Neural cell (in vitro differentiated cells): ENCODE results near the gene TBC1D10A. TPM values are rescaled to one million over a fixed set of nuclear protein-coding genes. Genes with fewer than 3 reads are reported as not detected.

Source experiments
- H2AFZ ChIP-seq: fragments of 200-600, 300-800 bp; sonication (generic), shearing (Covaris generic); 2 replicates; pipeline ENCODE4 v1.6.0; 2014; ENCODE audit warnings: low read depth, mild to moderate bottlenecking, antibody characterized with exemption, low read length, moderate library complexity
- H3F3A ChIP-seq: fragments of 200-600 bp; shearing (Covaris generic); 2 replicates; pipeline ENCODE4 v1.6.1; 2016; ENCODE audit warnings: mild to moderate bottlenecking, moderate library complexity, mixed read lengths, antibody characterized with exemption, low read length; ENCODE audit not compliant: insufficient read depth, poor library complexity, severe bottlenecking
- H3K27ac ChIP-seq: fragments of 200-600, 300-800 bp; sonication (generic), shearing (Covaris generic); 2 replicates; pipeline ENCODE4 v1.5.1; 2014; ENCODE audit warnings: mild to moderate bottlenecking, low read length, moderate library complexity
- H3K27me3 ChIP-seq: fragments of 300-800, 200-600 bp; sonication (generic), shearing (Covaris generic); 2 replicates; pipeline ENCODE4 v1.6.0; 2014; ENCODE audit warnings: mild to moderate bottlenecking, low read depth, low read length, moderate library complexity; ENCODE audit not compliant: insufficient read depth
- H3K36me3 ChIP-seq: fragments of 300-800, 200-600 bp; sonication (generic), shearing (Covaris generic); 2 replicates; pipeline ENCODE4 v1.5.1; 2014; ENCODE audit warnings: mild to moderate bottlenecking, antibody characterized with exemption, low read length, moderate library complexity; ENCODE audit not compliant: insufficient read depth
- H3K4me2 ChIP-seq: fragments of 300-800, 200-600 bp; sonication (generic), shearing (Covaris generic); 2 replicates; pipeline ENCODE4 v1.6.0; 2014; ENCODE audit warnings: mild to moderate bottlenecking, low read length
- H3K4me3 ChIP-seq: fragments of 300-800, 200-600 bp; sonication (generic), shearing (Covaris generic); 2 replicates; pipeline ENCODE4 v1.5.1; 2014; ENCODE audit warnings: mild to moderate bottlenecking, low read length, moderate library complexity
- H3K79me2 ChIP-seq: fragments of 200-600 bp; shearing (Covaris generic); replicated peaks from 2 replicates; pipeline ENCODE4 v1.6.0; 2014; ENCODE audit warnings: mild to moderate bottlenecking, low read length, moderate library complexity; ENCODE audit not compliant: insufficient read depth
- H3K9ac ChIP-seq: fragments of 300-800, 200-600 bp; sonication (generic), shearing (Covaris generic); 2 replicates; pipeline ENCODE4 v1.6.1; 2016; ENCODE audit warnings: mild to moderate bottlenecking, low read length, mixed read lengths
- H3K9me2 ChIP-seq: fragments of 200-600 bp; shearing (Covaris generic); 2 replicates; pipeline ENCODE4 v1.6.1; 2016; ENCODE audit warnings: mild to moderate bottlenecking, low read length, mixed read lengths; ENCODE audit not compliant: insufficient read depth
- H3K9me3 ChIP-seq: fragments of 200-600, 300-800 bp; sonication (generic), shearing (Covaris generic); 2 replicates; pipeline ENCODE4 v1.6.1; 2016; ENCODE audit warnings: mild to moderate bottlenecking, mixed run types, low read length, moderate library complexity, mixed read lengths
- H4K20me1 ChIP-seq: fragments of 200-600 bp; shearing (Covaris generic); 2 replicates; pipeline ENCODE4 v1.6.1; 2016; ENCODE audit warnings: mild to moderate bottlenecking, mixed run types; ENCODE audit not compliant: insufficient read depth
- EP300 ChIP-seq: fragments of 450-650 bp; conservative IDR thresholded peaks from 2 replicates; pipeline ENCODE4 v1.6.1; 2014; ENCODE audit warnings: antibody characterized with exemption, mild to moderate bottlenecking, moderate library complexity; ENCODE audit not compliant: poor library complexity, severe bottlenecking
- EZH2 ChIP-seq: fragments of 200-600, 300-800 bp; shearing (Covaris generic), sonication (generic); IDR thresholded peaks from 2 replicates; pipeline ENCODE4 v1.6.1; 2014; ENCODE audit warnings: antibody characterized with exemption, low read length, borderline replicate concordance, mild to moderate bottlenecking; ENCODE audit not compliant: insufficient read depth, poor library complexity, severe bottlenecking
- MXI1 ChIP-seq: fragments of 450-650 bp; conservative IDR thresholded peaks from 2 replicates; pipeline ENCODE4 v1.6.1; 2014; ENCODE audit warnings: antibody characterized with exemption, mild to moderate bottlenecking; ENCODE audit not compliant: poor library complexity, severe bottlenecking
- POLR2AphosphoS5 ChIP-seq: IDR thresholded peaks from 2 replicates; pipeline ENCODE4 v1.6.1; 2012
- RAD21 ChIP-seq: fragments of 450-650 bp; conservative IDR thresholded peaks from 2 replicates; pipeline ENCODE4 v1.6.1; 2014; ENCODE audit warnings: antibody characterized with exemption, mild to moderate bottlenecking, moderate library complexity
- SMC3 ChIP-seq: fragments of 450-650 bp; conservative IDR thresholded peaks from 2 replicates; pipeline ENCODE4 v1.6.1; 2014; ENCODE audit warnings: antibody characterized with exemption, mild to moderate bottlenecking, moderate library complexity; ENCODE audit not compliant: poor library complexity
- TAF1 ChIP-seq: IDR thresholded peaks from 2 replicates; pipeline ENCODE4 v1.6.1; 2012; ENCODE audit warnings: low read depth
- polyA plus RNA-seq: library from polyadenylated mRNA; depleted of rRNA; stranded (reverse); fragments of >200 nt; gene quantifications from 2 replicates; pipeline ENCODE4 v1.2.3, GENCODE V29; 2014
- TF ChIP-seq, protein P1 (sequence below): fragments of 450-650 bp; IDR thresholded peaks from 2 replicates; pipeline ENCODE4 v1.5.1; 2014; ENCODE audit warnings: antibody characterized with exemption, mild to moderate bottlenecking, moderate library complexity; ENCODE audit not compliant: poor library complexity, severe bottlenecking
- TF ChIP-seq, protein P2 (sequence below): IDR thresholded peaks from 2 replicates; pipeline ENCODE4 v1.6.1; 2012; ENCODE audit warnings: borderline replicate concordance

TBC1D10A gene
- polyA plus RNA-seq, 1 donor from 2014 or later, result 11.9 TPM

DNA sequence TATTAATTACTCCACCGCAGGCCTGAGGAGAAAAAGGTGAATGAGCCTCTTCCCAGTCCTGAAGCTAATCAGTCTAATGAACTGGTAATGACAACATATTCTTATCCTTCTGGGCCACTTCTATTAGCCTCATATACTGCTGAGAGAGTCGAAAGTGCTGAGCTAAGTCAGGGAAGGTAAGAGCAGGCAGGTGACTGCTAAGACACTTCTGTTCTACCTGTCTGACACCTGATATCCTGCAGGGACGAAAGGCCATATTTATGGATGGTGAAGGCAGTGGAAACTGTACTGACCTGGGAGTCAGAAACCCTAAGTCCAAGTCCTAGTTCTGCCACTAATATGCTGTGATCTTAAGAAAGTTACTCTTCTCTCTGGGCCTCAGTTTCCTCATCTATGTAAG lies 3.5 kb downstream of the TBC1D10A start:
- no peaks in the 10 kb centered on the region for H3F3A ChIP-seq
- H3K9me2 ChIP-seq, result no peaks in the 10 kb centered on the region
- no peaks in the 10 kb centered on the region for H3K27me3 ChIP-seq
- no peaks in the 10 kb centered on the region for H3K79me2 ChIP-seq
- H2AFZ ChIP-seq, result no peak overlapping the region
- no peak overlapping the region for H3K4me2 ChIP-seq
- H3K4me3 ChIP-seq, result no peak overlapping the region
- H3K27ac ChIP-seq, result no peak overlapping the region
- no peaks in the 10 kb centered on the region for H3K36me3 ChIP-seq
- no peak overlapping the region for H3K9ac ChIP-seq
- H3K9me3 ChIP-seq, result no peaks in the 10 kb centered on the region
- H4K20me1 ChIP-seq, result no peaks in the 10 kb centered on the region
- TF ChIP-seq, protein P1, sequence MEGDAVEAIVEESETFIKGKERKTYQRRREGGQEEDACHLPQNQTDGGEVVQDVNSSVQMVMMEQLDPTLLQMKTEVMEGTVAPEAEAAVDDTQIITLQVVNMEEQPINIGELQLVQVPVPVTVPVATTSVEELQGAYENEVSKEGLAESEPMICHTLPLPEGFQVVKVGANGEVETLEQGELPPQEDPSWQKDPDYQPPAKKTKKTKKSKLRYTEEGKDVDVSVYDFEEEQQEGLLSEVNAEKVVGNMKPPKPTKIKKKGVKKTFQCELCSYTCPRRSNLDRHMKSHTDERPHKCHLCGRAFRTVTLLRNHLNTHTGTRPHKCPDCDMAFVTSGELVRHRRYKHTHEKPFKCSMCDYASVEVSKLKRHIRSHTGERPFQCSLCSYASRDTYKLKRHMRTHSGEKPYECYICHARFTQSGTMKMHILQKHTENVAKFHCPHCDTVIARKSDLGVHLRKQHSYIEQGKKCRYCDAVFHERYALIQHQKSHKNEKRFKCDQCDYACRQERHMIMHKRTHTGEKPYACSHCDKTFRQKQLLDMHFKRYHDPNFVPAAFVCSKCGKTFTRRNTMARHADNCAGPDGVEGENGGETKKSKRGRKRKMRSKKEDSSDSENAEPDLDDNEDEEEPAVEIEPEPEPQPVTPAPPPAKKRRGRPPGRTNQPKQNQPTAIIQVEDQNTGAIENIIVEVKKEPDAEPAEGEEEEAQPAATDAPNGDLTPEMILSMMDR, result no peak

DNA sequence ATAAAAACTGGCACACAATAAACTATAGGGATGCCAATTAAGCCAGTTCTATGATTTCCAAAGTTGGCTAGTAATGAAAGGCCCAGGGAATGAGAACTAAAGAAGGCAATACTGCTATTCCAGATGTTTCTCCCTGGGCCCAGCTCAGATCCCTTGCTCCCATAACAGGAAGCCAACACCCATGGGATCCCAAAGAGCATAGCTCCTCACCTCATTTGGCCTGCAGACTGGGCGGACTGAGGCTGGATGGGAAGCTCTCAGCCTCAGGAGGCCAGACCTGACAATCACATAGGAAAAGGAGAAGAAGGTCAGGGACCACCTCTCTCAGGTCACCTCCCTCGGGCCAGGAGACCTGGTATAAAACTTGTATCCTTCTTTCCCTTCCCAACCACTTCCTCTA lies 5.3 kb downstream of the TBC1D10A start:
- Histone ChIP-seq H3K27ac (no peak overlapping the region), H3K9me2 (no peaks in the 10 kb centered on the region), H4K20me1 (no peaks in the 10 kb centered on the region), H3K36me3 (no peaks in the 10 kb centered on the region), H3K27me3 (no peaks in the 10 kb centered on the region), H3K4me2 (no peak overlapping the region), H3K9ac (no peak overlapping the region), H2AFZ (no peak overlapping the region), H3K9me3 (no peaks in the 10 kb centered on the region), H3F3A (no peaks in the 10 kb centered on the region), H3K4me3 (no peak overlapping the region), H3K79me2 (no peaks in the 10 kb centered on the region)
- no peak for TF ChIP-seq EZH2
- no peak for TF ChIP-seq RAD21
- TF ChIP-seq TAF1, result no peak

DNA sequence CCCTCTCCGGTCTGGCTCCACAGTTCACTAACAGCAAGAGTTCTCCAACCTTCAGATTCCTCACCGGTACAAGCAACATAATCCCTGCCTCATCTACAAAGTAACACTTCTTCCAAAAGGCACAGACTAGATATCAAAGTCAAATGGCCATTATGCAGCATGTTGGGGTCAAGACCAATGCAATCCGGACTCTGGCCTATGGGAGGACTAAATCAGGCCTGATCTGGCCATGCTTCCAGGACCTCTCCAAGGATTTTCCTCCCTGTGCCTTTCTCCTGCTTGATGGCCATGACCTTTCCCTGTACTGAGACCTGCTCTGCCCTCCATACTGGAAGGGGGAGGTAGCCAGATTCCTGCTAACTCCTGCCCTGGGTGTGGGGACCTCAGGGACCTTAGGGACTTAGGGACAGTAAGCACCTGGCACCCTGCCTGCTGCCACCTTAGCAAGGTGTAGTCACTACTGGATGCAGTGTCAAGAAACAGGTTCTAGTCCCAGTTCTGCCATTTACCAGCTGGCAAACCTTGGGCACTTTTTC lies 6.7 kb downstream of the TBC1D10A start:
- TF ChIP-seq MXI1 (no peak), EP300 (no peak), POLR2AphosphoS5 (no peak), RAD21 (no peak), SMC3 (no peak), EZH2 (no peak), TAF1 (no peak)
- TF ChIP-seq, protein P2, sequence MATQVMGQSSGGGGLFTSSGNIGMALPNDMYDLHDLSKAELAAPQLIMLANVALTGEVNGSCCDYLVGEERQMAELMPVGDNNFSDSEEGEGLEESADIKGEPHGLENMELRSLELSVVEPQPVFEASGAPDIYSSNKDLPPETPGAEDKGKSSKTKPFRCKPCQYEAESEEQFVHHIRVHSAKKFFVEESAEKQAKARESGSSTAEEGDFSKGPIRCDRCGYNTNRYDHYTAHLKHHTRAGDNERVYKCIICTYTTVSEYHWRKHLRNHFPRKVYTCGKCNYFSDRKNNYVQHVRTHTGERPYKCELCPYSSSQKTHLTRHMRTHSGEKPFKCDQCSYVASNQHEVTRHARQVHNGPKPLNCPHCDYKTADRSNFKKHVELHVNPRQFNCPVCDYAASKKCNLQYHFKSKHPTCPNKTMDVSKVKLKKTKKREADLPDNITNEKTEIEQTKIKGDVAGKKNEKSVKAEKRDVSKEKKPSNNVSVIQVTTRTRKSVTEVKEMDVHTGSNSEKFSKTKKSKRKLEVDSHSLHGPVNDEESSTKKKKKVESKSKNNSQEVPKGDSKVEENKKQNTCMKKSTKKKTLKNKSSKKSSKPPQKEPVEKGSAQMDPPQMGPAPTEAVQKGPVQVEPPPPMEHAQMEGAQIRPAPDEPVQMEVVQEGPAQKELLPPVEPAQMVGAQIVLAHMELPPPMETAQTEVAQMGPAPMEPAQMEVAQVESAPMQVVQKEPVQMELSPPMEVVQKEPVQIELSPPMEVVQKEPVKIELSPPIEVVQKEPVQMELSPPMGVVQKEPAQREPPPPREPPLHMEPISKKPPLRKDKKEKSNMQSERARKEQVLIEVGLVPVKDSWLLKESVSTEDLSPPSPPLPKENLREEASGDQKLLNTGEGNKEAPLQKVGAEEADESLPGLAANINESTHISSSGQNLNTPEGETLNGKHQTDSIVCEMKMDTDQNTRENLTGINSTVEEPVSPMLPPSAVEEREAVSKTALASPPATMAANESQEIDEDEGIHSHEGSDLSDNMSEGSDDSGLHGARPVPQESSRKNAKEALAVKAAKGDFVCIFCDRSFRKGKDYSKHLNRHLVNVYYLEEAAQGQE, result no peak
- TF ChIP-seq, protein P1, result no peak
- H4K20me1 ChIP-seq, result no peaks in the 10 kb centered on the region
- H3K79me2 ChIP-seq, result no peaks in the 10 kb centered on the region
- no peak overlapping the region for H3K27ac ChIP-seq
- H3F3A ChIP-seq, result no peaks in the 10 kb centered on the region
- no peaks in the 10 kb centered on the region for H3K27me3 ChIP-seq
- H2AFZ ChIP-seq, result no peak overlapping the region
- no peaks in the 10 kb centered on the region for H3K36me3 ChIP-seq
- no peak overlapping the region for H3K9ac ChIP-seq
- H3K9me2 ChIP-seq, result no peaks in the 10 kb centered on the region
- no peak overlapping the region for H3K4me3 ChIP-seq
- H3K9me3 ChIP-seq, result no peaks in the 10 kb centered on the region
- no peak overlapping the region for H3K4me2 ChIP-seq
